ENCODE data around the gene MYO15A.

MYO15A gene

DNA sequence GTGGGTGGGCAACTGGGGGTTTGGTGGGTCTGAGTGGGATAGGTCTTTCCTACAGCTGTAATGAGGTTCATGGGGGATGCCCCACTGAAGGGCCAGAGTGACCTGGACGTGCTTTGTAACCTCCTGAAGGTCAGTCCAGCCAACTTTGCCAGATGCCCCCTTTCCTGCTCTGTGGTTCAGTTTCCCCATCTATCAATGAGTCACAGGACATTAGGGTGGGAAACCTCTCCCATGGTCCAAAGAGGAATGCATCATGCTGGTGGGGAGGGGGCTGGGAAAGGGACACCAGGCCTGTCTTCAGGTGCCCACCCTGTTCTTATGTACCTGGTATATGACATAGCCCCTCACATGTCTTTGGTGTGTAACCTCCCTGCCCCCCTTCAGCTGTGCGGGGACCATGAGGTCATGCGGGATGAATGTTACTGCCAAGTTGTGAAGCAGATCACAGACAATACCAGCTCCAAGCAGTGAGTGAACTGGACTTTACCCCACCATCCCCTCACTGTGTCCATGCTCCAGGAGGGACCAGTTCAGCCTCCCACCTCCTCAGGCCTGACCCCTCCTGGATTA, 51.1 kb downstream of the MYO15A start:
- no peak for DNase-seq (ENCODE audit: low read depth in 2 of 2)

DNA sequence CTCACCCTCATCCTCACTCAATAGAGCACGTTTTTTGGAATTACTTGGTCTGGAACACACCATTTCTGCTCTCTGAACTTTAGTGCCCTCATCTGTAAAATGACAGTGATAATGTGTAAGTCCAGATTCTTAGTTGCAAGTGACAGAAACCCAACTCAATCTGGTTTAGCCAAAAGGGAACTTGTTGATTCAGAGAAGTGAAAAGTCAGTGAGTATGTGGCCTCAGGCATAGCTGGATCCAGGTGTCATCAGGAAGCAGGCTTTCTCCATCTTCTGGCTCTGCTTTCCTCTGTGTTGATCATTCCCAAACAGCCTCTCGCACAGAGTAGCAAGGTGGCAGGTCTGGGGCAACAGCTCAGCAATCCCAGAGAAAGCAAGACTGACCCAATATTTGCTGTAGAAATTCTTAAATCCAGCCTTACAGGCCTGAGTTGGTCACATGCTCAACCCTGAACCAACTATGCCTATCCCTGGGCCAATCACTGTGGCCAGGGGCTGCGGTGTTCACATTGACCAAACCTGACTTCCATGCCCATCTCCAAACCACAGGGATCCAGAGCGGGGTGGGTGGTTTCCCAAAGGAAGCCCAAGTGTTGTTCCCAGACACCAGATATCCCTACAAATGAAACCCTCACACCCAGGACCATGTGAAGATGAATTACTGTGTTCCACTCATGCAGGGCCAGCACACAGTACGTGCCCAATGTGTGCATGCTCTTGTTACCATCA, 51.7 kb downstream of the MYO15A start:
- DNase-seq (ENCODE audit: low read depth in 2 of 2): no peak

DNA sequence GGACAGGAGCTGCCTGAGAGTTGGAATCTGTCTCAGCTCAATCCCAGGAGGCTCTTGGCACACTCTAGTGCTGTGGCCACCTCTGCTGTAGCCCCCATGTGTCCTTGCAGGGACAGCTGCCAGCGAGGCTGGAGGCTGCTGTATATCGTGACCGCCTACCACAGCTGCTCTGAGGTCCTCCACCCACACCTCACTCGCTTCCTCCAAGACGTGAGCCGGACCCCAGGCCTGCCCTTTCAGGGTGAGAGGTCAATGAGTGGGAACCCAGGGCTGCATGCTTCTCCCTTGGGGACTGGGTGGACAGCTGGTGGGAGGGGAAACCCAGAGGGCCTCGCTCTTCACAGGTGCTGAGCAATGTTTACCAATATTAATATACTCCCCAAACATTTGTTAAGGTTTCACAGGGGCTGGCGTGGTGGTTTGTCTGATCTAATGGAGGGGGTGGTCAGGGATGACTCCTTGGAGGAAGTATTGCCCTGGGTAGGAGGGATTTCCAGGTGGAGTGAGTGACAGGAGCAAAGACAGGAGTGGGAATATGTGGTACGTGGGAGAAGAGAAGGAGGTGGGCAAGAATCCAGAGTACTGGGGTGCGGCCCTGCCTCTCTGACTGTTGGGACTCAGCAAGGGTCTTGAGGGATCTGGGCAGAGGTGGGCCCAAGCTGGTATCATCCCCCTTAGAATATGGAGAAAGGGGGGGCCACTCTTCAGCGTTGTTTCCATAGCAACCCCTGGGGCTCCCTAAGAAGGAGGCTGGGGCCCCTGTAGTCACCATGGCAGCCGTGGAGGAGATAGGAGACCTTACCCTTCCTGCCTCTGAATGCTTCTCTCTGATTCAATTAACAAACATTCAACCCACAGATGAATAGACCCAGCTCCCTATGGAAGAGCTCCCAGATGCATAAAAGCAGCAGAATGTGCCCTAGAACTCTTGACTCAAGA, 52.9 kb downstream of the MYO15A start:
- no peak for DNase-seq (ENCODE audit: low read depth in 2 of 2)

DNA sequence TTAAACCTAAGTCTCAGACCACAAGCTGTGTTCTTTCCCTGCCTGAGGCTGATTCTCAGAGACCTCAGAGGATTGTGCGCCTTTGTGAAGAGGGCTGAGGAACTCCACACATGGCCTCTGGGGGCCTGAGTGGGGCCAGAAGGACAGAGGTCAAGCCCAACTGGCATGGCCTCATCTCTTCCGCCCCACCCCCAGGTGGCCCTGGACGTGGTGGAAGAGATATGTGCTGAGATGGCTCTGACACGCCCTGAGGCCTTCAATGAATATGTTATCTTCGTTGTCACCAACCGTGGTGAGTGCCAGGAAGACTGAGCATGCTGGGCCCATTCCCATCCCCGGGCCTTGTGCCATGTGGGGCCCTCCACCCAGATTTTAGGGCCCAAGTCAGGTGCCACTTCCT, 55.0 kb downstream of the MYO15A start:
- no peak for DNase-seq (ENCODE audit: low read depth in 2 of 2)

DNA sequence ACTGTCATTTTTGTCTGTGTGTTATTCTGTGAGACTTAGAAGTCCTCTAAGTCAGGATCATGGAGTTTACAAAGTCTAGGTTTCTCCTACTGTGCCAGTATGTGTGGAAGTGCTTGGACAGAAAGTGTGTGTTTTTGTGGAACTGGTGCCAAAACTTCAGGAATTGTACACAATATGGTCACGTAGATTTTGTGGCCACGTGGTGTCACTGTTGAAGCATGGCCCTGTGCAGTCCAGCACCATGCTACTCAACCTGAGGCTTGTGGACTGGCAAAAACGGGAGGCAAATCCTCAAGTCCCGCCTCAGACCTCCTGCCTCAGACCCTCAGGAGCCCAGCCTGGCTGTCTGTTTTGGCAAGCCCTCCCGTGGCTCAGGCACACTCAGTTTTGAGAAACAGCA, 58.3 kb downstream of the MYO15A start:
- DNase-seq (ENCODE audit: low read depth in 2 of 2): no peak

DNA sequence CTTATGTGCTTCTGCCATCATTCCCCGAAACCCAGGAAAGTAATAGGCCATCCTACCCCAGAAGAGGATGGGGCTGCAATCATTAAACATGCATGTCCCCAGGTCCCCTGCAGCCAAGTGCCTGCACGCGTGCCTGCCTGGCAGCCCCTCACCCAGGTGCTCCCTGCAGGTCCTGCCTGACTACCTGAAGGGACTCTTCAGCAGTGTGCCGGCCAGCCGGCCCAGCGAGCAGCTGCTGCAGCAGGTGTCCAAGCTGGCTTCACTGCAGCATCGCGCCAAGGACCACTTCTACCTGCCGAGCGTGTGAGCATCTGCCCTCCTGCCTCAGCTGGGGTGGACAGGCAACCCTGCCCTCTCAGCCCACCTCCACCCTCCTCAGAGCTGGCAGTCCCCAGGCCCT, 58.9 kb downstream of the MYO15A start:
- DNase-seq (ENCODE audit: low read depth in 2 of 2): no peak

DNA sequence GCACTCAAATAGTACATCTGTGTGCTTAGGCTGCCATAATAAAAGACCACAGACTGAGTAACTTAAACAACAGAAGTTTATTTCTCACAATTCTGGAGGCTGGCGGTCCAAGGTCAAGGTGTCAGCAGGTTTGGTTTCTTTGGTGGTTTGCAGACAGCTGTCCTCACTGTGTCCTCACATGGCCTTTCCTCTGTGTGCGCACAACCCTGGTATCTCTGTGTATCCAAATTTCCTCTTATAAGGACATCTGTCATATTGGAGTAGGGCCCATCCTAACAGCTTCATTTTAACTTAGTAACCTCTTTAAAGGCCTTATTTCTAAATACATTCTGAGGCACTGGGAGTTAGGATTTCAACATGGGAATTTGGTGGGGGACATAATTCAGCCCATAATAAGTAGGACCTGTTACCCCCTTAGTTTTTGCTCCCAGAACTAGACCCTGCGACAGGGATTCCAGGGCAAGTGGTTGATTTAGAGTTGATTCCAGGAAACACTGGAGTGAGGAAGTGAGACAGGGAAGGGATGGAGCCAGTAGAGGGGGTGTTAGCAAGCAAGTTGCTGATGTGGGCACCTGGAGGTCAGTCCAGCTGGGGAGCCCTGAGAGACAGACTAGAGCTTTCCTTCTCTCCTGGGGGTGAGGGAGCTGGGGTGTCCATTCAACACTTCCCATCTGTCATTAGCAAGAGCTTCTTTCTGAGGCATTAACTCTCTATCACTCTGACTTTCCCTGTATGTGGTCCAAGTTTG, 64.1 kb downstream of the MYO15A start:
- DNase-seq (ENCODE audit: low read depth in 2 of 2): no peak

DNA sequence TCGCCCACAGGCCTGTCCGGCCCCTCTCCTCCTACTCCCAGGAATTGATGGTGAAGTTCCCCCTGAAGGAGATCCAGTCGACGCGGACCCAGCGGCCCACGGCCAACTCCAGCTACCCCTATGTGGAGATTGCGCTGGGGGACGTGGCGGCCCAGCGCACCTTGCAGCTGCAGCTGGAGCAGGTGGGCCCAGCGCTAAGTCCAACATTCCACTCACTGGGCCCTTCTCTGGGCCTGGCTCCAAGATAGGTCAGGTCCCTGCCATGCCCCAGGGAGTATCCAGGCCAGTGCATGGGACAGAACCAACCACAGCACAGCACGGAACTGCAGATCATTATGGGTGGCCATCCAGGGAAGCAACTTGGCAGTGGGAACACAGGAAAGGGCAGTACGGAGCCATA, 65.2 kb downstream of the MYO15A start:
- DNase-seq (ENCODE audit: low read depth in 2 of 2): no peak

DNA sequence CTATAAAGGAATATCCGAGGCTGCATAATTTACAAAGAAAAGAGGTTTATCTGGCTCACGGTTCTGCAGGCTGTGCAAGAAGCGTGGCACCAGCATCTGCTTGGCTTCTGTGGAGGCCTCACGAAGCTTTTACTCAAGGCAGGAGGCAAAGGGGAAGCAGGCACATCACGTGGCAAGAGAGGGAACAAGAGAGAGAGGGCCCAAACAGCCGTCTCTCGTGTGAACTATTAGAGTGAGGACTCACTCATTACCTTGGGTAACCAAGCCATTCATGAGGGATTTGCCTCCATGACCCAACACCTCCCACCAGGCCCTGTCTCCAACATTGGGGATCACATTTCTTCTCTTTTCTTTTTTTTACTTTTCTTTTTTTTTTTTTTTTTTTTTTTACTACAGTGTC, 67.6 kb downstream of the MYO15A start:
- no peak for DNase-seq (ENCODE audit: low read depth in 2 of 2)

DNA sequence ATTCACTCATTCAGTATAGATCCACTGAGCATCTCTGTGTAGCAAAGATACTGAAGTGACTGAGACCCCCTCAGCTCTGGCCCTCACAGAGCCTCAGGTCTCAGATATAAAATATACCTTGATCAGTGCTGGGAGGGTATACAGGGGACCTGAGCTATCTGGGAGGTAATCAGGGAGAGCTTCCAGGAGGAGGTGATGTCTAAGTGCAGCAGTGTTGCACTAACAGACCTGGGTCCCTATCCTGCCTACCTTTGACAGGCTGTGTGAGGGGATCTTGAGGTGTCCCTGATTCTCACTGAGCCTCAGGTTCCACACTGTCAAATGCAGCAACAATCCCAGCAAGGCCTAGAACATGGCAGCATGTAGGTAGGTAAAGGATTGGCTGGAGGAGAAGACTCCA, 68.6 kb downstream of the MYO15A start:
- no peak for DNase-seq (ENCODE audit: low read depth in 2 of 2)

DNA sequence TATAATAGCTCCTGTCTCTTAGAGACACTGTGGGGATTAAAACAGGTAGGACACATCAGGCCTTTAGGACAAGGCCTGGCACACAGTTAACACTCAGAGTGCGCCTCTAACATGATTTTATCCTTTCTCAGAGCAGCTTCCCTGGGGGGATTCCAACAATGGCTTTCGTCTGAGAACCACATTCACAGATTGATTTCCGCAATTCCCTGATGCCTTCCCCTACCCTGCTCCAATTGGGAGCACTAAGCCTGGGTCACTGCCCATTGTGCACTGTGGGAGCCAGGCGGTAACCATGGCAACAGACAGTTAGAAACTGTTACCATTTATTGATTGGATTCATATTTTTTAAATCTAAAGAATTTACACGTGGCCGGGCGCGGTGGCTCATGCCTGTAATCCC, 69.2 kb downstream of the MYO15A start:
- DNase-seq (ENCODE audit: low read depth in 2 of 2): no peak

DNA sequence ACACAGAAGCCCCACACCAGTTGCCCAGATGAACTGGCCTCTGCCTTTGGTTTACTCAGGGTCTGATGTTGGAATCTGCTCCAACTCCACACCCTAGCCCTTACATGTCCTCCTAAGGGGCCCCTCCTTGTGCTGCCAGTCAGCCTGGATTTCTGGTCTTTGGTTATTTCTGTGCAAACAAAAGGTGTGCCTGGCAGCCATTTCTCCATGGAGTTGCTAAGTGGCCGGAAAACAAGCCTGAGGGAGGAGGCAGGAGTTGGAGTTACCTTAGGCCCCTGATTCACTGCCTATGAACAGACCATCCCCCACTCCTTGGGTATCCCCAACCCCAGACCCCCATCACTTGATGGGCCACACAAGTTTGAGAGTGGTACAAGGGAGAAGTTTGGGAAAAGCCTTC, 70.6 kb downstream of the MYO15A start:
- DNase-seq (ENCODE audit: low read depth in 2 of 2): no peak

DNA sequence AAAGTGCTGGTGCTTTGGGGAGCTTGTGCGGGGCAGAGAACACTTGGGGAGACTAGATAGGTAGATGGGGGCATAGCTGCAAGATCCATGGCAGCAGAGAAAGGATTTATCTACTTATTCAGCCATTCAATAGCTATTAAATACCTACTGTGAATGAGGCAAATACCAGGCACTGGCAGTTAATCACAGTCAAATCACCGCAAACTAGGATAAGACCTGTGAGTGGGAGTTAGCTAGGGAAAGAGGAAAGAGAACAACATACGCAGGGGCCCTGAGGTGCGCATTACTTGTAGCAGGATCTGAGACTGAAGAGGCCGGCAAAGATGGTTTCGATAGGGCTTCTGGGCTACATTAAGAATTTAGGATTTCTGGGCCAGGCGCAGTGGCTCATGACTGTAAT, 71.2 kb downstream of the MYO15A start:
- DNase-seq (ENCODE audit: low read depth in 2 of 2): no peak

DNA sequence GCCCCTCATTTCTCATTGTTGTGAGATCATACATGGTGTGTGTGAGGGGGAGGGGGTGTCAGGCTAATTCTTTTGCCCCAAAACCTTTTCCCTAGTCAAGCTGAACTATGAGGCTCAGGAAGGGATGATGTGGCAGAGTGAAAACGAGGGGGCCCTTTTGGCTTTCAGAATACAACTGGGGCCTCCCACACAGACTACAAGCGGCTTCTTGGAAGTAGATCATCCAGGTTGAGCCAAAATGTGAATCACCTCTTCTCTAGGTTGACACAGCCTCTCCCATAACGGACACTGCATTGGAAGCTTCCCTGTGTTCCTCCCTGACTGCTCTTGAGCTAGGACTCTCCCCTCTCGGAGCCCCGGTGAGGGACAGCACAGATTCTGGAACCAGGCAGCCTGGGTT, 72.8 kb downstream of the MYO15A start:
- DNase-seq (ENCODE audit: low read depth in 2 of 2): no peak

DNA sequence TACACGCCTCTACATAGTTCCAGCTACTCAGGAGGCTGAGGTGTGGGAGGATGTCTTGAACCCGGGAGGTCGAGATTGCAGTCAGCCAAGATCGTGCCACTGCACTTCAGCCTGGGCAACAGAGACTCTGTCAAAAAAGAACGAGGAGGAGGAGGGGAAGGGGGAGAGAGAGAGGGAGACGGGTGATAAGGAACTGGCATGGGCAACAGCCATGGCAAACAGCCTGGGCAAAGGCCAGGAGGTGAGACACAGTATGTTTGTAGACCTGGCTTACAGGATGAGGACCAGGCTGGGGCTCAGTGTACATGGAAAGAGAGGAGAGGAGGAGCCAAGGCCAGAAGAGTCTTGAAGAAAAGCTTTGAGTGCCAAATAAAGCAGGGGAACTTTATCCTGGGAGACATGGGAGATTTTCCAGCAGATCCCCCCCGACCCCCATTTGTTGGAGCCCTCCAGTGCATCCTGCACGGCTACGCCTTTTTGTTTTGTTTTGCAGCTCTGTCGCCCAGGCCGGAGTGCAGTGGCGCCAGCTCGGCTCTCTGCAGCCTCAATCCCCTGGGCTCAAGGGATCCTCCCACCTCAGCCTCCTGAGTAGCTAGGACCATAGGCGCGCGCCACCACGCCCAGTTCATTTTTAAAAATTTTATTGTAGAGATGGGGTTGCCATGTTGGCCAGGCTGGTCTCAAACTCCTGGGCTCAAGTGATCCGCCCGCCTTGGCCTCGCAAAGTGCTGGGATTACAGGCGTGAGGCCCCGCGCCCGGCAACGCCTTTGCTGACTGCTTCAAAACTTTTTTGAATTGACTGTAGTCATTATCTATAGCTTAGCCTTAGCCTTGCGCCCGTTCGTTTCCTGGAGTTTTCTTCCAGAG, 73.8 kb downstream of the MYO15A start:
- DNase-seq (ENCODE audit: low read depth in 2 of 2): no peak

DNA sequence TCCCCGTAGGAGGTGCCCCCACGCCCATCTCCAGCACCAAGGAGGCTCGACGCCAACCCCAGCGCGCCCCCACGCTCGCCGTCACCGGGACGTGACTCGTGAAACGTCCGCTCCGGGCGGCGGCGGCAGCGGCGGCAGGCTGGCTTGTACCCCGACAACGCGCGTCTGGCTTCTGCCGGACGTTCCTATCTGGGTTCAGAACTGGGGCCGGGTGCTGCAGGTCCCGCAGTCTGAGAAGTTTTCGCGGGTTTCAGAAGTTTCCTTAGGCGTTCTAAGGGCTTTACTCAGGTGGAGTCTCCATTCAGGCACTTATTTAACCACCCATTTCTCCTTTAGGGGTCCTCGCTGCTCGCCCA, 74.4 kb downstream of the MYO15A start:
- DNase-seq (ENCODE audit: low read depth in 2 of 2): peak; percentile 50 to 63

DNA sequence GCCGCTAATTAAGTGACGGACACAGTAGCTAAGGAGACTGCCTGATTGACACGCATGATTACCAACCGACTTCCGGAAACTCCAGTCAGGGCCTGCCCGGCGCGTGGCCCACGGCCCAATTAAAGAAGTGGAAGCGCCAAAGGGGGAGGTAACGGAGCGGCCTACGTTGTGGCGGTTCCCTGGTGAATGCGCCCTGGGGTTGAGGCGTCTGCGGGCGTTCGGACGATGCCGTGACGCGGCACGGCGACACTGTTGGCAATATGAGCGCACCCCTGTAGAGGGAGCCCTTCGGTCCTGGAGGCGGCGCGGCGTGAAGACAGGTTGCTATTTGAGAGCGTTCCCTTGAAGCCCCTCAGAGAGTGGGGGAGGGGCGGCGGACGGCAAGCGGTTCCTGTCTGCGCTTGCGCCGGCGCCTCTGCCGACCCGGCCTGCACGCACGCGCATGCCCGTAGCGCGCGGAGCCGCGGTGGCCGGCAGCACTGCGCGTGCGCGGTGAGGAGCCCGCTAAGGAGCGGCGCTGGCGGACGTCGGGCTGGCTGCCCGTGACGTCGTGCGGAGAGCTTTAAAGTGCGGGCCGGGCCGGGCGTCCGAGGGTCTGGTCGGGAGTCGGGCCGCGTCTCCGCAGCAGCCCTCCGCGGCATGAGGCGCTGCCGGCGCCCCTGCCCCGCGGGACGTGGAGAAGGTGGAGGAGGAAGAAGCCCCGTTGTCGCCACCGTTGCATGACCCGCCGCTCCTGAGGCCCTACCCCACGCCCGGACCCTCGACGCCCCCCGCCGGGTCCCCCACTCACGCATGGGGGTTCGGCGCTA, 75.0 kb downstream of the MYO15A start, which contains the start of gene ALKBH5:
Gene ALKBH5 (plus strand): TSS at position 495 of the 809 bp plus-strand sequence. CDS start 416 bp downstream, outside the sequence.
- DNase-seq (ENCODE audit: low read depth in 2 of 2): peak; percentile 92 to 95

DNA sequence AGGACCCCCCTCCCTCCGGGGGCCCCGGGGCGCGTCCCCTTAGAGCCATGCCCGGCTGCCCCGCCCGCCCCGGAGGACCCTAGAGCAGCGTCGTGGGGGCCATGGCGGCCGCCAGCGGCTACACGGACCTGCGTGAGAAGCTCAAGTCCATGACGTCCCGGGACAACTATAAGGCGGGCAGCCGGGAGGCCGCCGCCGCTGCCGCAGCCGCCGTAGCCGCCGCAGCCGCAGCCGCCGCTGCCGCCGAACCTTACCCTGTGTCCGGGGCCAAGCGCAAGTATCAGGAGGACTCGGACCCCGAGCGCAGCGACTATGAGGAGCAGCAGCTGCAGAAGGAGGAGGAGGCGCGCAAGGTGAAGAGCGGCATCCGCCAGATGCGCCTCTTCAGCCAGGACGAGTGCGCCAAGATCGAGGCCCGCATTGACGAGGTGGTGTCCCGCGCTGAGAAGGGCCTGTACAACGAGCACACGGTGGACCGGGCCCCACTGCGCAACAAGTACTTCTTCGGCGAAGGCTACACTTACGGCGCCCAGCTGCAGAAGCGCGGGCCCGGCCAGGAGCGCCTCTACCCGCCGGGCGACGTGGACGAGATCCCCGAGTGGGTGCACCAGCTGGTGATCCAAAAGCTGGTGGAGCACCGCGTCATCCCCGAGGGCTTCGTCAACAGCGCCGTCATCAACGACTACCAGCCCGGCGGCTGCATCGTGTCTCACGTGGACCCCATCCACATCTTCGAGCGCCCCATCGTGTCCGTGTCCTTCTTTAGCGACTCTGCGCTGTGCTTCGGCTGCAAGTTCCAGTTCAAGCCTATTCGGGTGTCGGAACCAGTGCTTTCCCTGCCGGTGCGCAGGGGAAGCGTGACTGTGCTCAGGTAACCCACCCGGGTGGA, 75.8 kb downstream of the MYO15A start:
- peak; percentile 20 to 47 for DNase-seq (ENCODE audit: low read depth in 2 of 2)

DNA sequence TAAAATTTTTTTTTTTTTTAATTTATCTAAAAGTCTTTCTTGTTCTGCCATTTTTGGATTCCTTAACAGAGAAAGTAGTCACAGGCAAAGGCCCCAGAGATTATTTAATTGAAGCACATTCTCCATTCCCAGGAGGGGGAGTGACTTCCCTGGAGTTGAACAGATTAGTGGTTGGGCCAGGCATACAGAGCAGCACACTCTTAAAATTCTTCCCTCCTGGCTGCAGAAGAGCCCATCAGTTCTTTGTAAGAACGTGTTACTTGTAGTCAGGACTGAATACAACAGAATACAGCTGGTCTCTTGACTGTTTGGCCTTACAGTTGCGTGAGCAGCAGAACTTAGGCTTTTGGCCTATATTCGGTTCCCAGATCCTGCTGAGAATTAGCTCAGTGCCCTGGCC, 76.8 kb downstream of the MYO15A start:
- no peak for DNase-seq (ENCODE audit: low read depth in 2 of 2)
